ENCODE data around the gene PCED1B.

The PCED1B gene

DNA sequence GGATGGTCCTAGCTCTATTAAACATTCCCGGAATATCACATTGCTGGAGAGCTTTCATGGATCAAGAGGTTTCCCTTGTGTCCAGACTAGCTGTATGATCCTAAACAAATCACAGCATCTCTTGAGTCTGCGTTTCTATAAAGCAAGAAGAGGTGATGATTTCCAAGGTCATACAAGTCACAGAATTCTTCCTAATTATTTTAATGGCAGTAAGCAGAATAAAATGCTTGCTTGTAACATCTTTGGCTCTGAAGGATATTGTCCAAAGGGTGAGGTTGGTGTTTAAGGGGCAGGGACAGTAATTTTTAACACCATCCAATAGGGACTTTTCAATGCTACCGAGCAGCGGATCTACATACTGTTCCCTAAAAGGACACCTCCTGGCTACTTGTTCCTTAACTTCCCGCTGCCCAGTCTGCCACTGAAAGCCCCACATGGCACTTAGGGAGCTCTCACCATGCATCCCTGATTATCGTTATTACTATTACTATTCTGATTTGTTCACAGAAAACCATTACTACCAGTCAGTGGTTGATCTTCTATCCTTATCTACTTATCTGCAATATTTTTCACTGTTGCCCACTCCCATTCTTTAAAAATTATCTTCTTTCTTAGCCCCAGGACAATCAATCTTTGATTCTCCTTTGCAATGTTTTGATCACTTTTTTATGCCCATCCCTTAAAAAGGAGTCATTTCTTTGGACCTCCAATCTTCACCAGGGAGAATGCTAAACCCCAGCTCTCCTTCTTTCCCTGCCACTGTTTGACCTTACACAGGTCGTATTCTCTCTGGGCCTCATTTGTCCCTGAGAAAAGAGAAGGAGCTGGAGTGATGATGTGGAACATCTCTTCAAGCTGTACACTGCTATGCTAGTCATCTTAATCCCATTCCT, 4.0 kb upstream of the PCED1B start:
- no peak overlapping the region for H3K4me3 ChIP-seq (ENCODE audit: low read depth, low read length)
- TF ChIP-seq CTCF (IDR thresholded peaks at IDR 0.05; ENCODE audit: insufficient read depth, low read depth, low read length, missing control alignments): no peak
- DNase-seq (ENCODE audit: low read depth): no peak

GRCh38 chr12:47077206-47078085, 2.0 kb upstream of the PCED1B start:
- no peak for DNase-seq (ENCODE audit: low read depth)
- no peak for TF ChIP-seq CTCF (IDR thresholded peaks at IDR 0.05; ENCODE audit: insufficient read depth, low read depth, low read length, missing control alignments)
- no peak overlapping the region for H3K4me3 ChIP-seq (ENCODE audit: low read depth, low read length)

- H3K4me3 ChIP-seq (ENCODE audit: low read depth, low read length): no peak overlapping the region
- TF ChIP-seq CTCF (IDR thresholded peaks at IDR 0.05; ENCODE audit: insufficient read depth, low read depth, low read length, missing control alignments): no peak
- no peak for DNase-seq (ENCODE audit: low read depth)
These were observed 1.4 kb upstream of the PCED1B start for GRCh38 chr12:47078086-47078395.

- DNase-seq (ENCODE audit: low read depth): no peak
- H3K4me3 ChIP-seq (ENCODE audit: low read depth, low read length): no peak overlapping the region; the same call in 1 of the 2 replicates
- no peak for TF ChIP-seq CTCF (IDR thresholded peaks at IDR 0.05; ENCODE audit: insufficient read depth, low read depth, low read length, missing control alignments)
These were observed 521 bp upstream of the PCED1B start for GRCh38 chr12:47078733-47079467.

DNA sequence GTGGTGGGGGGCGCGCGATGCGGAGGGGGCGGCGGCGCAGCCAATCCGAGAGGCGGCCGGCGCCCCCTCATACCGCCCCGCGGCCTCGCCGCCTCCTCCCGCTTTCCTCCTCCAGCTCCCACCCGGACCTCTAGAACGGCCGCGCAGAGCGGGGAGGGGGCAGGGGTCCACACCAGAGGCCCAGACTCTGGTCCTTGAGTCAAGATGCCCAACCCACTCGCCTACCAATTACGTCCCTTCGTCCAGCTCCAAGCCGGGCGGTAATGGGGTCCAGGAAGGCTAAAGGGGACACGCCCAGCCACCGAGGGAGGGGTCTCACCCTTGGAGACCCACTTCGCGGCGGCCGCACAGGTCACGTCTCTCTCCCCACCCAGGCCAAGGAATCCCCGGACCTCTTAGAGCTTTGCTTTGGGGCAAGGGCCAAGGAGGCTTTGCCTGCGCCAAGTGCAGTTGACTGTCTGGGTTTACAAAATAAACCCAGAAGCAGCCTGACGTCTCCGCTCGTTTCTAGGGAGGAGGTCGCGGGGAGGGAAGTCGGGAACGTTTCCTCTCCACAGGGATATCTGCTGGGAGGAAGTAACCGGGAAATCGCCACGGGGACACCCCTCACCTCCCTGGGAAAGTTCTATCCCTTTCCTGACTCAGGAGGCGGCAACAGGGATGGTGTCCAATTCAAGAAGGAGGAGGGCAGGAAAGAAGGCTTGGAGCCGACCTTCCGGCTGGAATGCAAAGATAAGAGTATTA, 732 bp downstream of the PCED1B start:
- DNase-seq (ENCODE audit: low read depth): no peak
- no peak for TF ChIP-seq CTCF (IDR thresholded peaks at IDR 0.05; ENCODE audit: insufficient read depth, low read depth, low read length, missing control alignments)
- H3K4me3 ChIP-seq (ENCODE audit: low read depth, low read length): peak overlapping the region; percentile 8
